ENCODE data around the gene SASS6.

DNA sequence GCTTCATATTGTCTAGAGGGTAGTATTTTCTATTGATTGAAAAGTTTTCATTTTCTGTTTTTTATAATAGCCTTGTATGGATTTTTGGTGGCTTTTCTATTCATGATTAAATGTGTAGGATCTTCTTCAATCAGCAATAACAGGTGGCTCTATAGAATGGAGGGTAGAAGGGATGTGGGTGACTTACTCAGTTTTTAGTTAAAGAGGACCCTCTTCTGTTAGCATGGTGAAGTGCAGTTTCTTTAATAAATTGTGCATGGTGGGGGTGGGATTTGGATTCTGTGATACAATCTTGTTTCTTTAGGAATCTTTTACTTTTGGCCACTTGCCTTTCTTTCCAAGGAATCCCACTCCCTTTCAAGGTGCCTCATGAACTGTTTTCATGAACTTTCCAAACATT, 98.3 kb downstream of the SASS6 start:
- TF ChIP-seq, protein P1, sequence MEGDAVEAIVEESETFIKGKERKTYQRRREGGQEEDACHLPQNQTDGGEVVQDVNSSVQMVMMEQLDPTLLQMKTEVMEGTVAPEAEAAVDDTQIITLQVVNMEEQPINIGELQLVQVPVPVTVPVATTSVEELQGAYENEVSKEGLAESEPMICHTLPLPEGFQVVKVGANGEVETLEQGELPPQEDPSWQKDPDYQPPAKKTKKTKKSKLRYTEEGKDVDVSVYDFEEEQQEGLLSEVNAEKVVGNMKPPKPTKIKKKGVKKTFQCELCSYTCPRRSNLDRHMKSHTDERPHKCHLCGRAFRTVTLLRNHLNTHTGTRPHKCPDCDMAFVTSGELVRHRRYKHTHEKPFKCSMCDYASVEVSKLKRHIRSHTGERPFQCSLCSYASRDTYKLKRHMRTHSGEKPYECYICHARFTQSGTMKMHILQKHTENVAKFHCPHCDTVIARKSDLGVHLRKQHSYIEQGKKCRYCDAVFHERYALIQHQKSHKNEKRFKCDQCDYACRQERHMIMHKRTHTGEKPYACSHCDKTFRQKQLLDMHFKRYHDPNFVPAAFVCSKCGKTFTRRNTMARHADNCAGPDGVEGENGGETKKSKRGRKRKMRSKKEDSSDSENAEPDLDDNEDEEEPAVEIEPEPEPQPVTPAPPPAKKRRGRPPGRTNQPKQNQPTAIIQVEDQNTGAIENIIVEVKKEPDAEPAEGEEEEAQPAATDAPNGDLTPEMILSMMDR (conservative IDR thresholded peaks at IDR 0.05 in 1 of 2, IDR thresholded peaks at IDR 0.05 in 1 of 2; ENCODE audit: low read depth in 1 of 2, low read length in 2 of 2), result peak; percentile 30 to 38
- TF ChIP-seq EZH2 (IDR thresholded peaks at IDR 0.05; ENCODE audit: low read length, missing control alignments), result no peak

Measured in fibroblast of lung (primary cell).